Urinary bladder (tissue), 4 donors: ENCODE data around the gene HSPB8. TPM values are rescaled to one million over a fixed set of nuclear protein-coding genes. Genes with fewer than 3 reads are reported as not detected.

Source experiments
- DNase-seq: peaks from one replicate; pipeline ENCODE4 v3.0.0-alpha.2; 2015; ENCODE audit errors: extremely low spot score
- H3K27ac ChIP-seq: one replicate; pipeline ENCODE4 v1.5.1; 2013; ENCODE audit warnings: low read depth, mild to moderate bottlenecking, moderate library complexity
- H3K36me3 ChIP-seq: one replicate; pipeline ENCODE4 v1.6.1; 2013; ENCODE audit warnings: mild to moderate bottlenecking, moderate library complexity; ENCODE audit not compliant: insufficient read depth
- H3K4me1 ChIP-seq: one replicate; pipeline ENCODE4 v1.6.1; 2013; ENCODE audit warnings: mild to moderate bottlenecking, moderate library complexity; ENCODE audit not compliant: insufficient read depth
- H3K4me3 ChIP-seq: one replicate; pipeline ENCODE4 v1.5.1; 2013; ENCODE audit warnings: low read depth, low read length
- WGBS: extraction: QIAGEN DNeasy Blood & Tissue Kit; methylation state at CpG from one replicate; pipeline ENCODE4 v1.1.7; 2013; 5-methylcytosine and 5-hydroxymethylcytosine counted together
- polyA plus RNA-seq: library from polyadenylated mRNA; stranded (reverse); fragments of 200-250 nt; gene quantifications from one replicate; pipeline ENCODE4 v1.2.3, GENCODE V29; 2013
- total RNA-seq: library from RNA; depleted of rRNA; stranded (reverse); fragments of >200 nt; gene quantifications from one replicate; pipeline ENCODE4 v1.2.3, GENCODE V29; 2014
- donor health status: healthy with polysubstance abuse.
- donor health status: healthy.

The HSPB8 gene
- total and polyA plus RNA-seq, 2 donors = 47.8 to 601 TPM

GRCh38 chr12:119156401-119157044 lies 22.2 kb upstream of the HSPB8 start:
- H3K4me1 ChIP-seq = no peaks in the 10 kb centered on the region
- H3K4me3 ChIP-seq = no peak overlapping the region
- 76% methylated on average over 35 of the region's 35 CpGs for WGBS
- no peak overlapping the region for H3K27ac ChIP-seq
- DNase-seq = no peak
- no peaks in the 10 kb centered on the region for H3K36me3 ChIP-seq

GRCh38 chr12:119157528-119157927 lies 21.2 kb upstream of the HSPB8 start:
- Histone ChIP-seq H3K4me3 (no peak overlapping the region), H3K27ac (no peak overlapping the region), H3K36me3 (no peaks in the 10 kb centered on the region), H3K4me1 (no peaks in the 10 kb centered on the region)
- WGBS = 87% methylated on average over 6 of the region's 6 CpGs
- no peak for DNase-seq

- DNase-seq = no peak
- no peak overlapping the region for H3K27ac ChIP-seq
- H3K4me1 ChIP-seq = no peaks in the 10 kb centered on the region
- no peak overlapping the region for H3K4me3 ChIP-seq
- no peaks in the 10 kb centered on the region for H3K36me3 ChIP-seq
- WGBS = 89% methylated on average over 7 of the region's 7 CpGs
These were observed 20.8 kb upstream of the HSPB8 start for GRCh38 chr12:119157978-119158377.

- Histone ChIP-seq H3K27ac (no peak overlapping the region), H3K4me1 (no peaks in the 10 kb centered on the region), H3K36me3 (no peaks in the 10 kb centered on the region), H3K4me3 (no peak overlapping the region)
- no peak for DNase-seq
- WGBS = 72% methylated on average over 7 of the region's 7 CpGs
These were observed 20.3 kb upstream of the HSPB8 start for GRCh38 chr12:119158402-119158801.

- Histone ChIP-seq H3K4me1 (no peaks in the 10 kb centered on the region), H3K36me3 (no peaks in the 10 kb centered on the region), H3K27ac (no peak overlapping the region), H3K4me3 (no peak overlapping the region)
- DNase-seq = no peak
- WGBS = 81% methylated on average over 2 of the region's 2 CpGs
These were observed 18.9 kb upstream of the HSPB8 start for GRCh38 chr12:119159844-119160243.

- WGBS = 67% methylated on average over 3 of the region's 3 CpGs
- no peaks in the 10 kb centered on the region for H3K36me3 ChIP-seq
- H3K4me3 ChIP-seq = no peak overlapping the region
- H3K27ac ChIP-seq = no peak overlapping the region
- no peak for DNase-seq
- H3K4me1 ChIP-seq = no peaks in the 10 kb centered on the region
These were observed 10.8 kb upstream of the HSPB8 start for GRCh38 chr12:119167902-119168301.

- 77% methylated on average over 3 of the region's 3 CpGs for WGBS
These were observed 10.0 kb upstream of the HSPB8 start for GRCh38 chr12:119168721-119169120.

GRCh38 chr12:119169150-119169549 lies 9.6 kb upstream of the HSPB8 start:
- Histone ChIP-seq H3K36me3 (no peaks in the 10 kb centered on the region), H3K4me3 (no peak overlapping the region), H3K27ac (no peak overlapping the region), H3K4me1 (no peaks in the 10 kb centered on the region)
- 48% methylated on average over 2 of the region's 2 CpGs for WGBS
- DNase-seq = no peak

More at GRCh38 chr12:119168721-119169120, 10.0 kb upstream of the HSPB8 start:
- Histone ChIP-seq H3K27ac (no peak overlapping the region), H3K4me1 (no peaks in the 10 kb centered on the region), H3K4me3 (no peak overlapping the region), H3K36me3 (no peaks in the 10 kb centered on the region)
- DNase-seq = no peak

- Histone ChIP-seq H3K4me3 (no peak overlapping the region), H3K4me1 (no peaks in the 10 kb centered on the region), H3K36me3 (no peaks in the 10 kb centered on the region), H3K27ac (no peak overlapping the region)
- 74% methylated on average over 5 of the region's 5 CpGs for WGBS
- DNase-seq = no peak
These were observed 7.4 kb upstream of the HSPB8 start for GRCh38 chr12:119171291-119171690.

GRCh38 chr12:119171691-119172425 lies 6.9 kb upstream of the HSPB8 start:
- H3K27ac ChIP-seq = no peak overlapping the region
- 75% methylated on average over 15 of the region's 15 CpGs for WGBS
- H3K4me1 ChIP-seq = no peaks in the 10 kb centered on the region
- DNase-seq = no peak
- H3K4me3 ChIP-seq = no peak overlapping the region
- H3K36me3 ChIP-seq = no peaks in the 10 kb centered on the region

- Histone ChIP-seq H3K4me1 (no peaks in the 10 kb centered on the region), H3K27ac (no peak overlapping the region), H3K4me3 (no peak overlapping the region), H3K36me3 (no peaks in the 10 kb centered on the region)
- no peak for DNase-seq
- 89% methylated on average over 5 of the region's 5 CpGs for WGBS
These were observed 3.6 kb upstream of the HSPB8 start for GRCh38 chr12:119175081-119175480.

GRCh38 chr12:119176267-119177055 lies 2.3 kb upstream of the HSPB8 start:
- peak overlapping the region; percentile 48 for H3K27ac ChIP-seq
- peak overlapping the region; percentile 3 for H3K4me3 ChIP-seq
- no peaks in the 10 kb centered on the region for H3K4me1 ChIP-seq
- 22% methylated on average over 21 of the region's 21 CpGs for WGBS
- H3K36me3 ChIP-seq = no peaks in the 10 kb centered on the region
- DNase-seq = peak; percentile 79

- Histone ChIP-seq H3K27ac (no peak overlapping the region), H3K4me3 (no peak overlapping the region), H3K4me1 (no peaks in the 10 kb centered on the region), H3K36me3 (no peaks in the 10 kb centered on the region)
- 61% methylated on average over 4 of the region's 4 CpGs for WGBS
- no peak for DNase-seq
These were observed 1.7 kb upstream of the HSPB8 start for GRCh38 chr12:119177056-119177325.
